Measurements from ENCODE around the gene ABCF2. TPM values are rescaled to one million over a fixed set of nuclear protein-coding genes. Genes with fewer than 3 reads are reported as not detected.

ABCF2 gene
- total RNA-seq, 1 donor from 2014 or later: 85.8 TPM

GRCh38 chr7:151201751-151202150 lies 25.3 kb downstream of the ABCF2 start:
- TF ChIP-seq CTCF (IDR thresholded peaks at IDR 0.05; ENCODE audit: insufficient read depth, low read length, severe bottlenecking): no peak
- peaks cover 2% of the 10 kb centered on the region for H3K27me3 ChIP-seq (ENCODE audit: control insufficient read depth, insufficient read depth, low read length)

DNA sequence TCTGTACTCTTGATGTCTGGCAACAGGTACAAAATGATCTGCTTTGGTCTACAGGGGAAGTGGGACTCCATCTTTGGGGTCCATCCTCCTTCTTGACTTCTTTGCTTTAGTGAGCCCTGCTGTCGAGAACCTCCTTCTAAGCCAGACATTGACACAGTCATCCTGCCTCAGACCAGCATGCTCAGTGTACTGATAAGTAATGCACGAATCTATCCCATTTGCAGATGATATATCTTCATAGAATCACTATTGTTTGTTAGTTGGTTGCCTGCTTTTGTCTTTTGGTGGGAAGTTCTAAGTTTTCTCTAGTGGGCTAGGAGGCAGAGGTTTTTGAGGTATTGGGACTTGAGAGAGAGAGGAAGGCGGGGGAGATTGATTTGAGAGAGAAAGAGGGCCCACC lies 25.7 kb downstream of the ABCF2 start:
- Histone ChIP-seq H3K27me3 (ENCODE audit: control insufficient read depth, insufficient read depth, low read length) (peaks cover 4% of the 10 kb centered on the region), H3K4me3 (ENCODE audit: low read depth, low read length) (no peak overlapping the region), H3K36me3 (ENCODE audit: control insufficient read depth, insufficient read depth, low read length) (no peaks in the 10 kb centered on the region)
- DNase-seq (ENCODE audit: low read depth): no peak
- FAIRE-seq: no peak
- TF ChIP-seq CTCF (IDR thresholded peaks at IDR 0.05; ENCODE audit: insufficient read depth, low read length, severe bottlenecking): no peak

More at GRCh38 chr7:151201751-151202150, 25.3 kb downstream of the ABCF2 start:
- FAIRE-seq (no peak), DNase-seq (ENCODE audit: low read depth) (no peak)
- Histone ChIP-seq H3K4me3 (ENCODE audit: low read depth, low read length) (no peak overlapping the region), H3K36me3 (ENCODE audit: control insufficient read depth, insufficient read depth, low read length) (no peaks in the 10 kb centered on the region)

DNA sequence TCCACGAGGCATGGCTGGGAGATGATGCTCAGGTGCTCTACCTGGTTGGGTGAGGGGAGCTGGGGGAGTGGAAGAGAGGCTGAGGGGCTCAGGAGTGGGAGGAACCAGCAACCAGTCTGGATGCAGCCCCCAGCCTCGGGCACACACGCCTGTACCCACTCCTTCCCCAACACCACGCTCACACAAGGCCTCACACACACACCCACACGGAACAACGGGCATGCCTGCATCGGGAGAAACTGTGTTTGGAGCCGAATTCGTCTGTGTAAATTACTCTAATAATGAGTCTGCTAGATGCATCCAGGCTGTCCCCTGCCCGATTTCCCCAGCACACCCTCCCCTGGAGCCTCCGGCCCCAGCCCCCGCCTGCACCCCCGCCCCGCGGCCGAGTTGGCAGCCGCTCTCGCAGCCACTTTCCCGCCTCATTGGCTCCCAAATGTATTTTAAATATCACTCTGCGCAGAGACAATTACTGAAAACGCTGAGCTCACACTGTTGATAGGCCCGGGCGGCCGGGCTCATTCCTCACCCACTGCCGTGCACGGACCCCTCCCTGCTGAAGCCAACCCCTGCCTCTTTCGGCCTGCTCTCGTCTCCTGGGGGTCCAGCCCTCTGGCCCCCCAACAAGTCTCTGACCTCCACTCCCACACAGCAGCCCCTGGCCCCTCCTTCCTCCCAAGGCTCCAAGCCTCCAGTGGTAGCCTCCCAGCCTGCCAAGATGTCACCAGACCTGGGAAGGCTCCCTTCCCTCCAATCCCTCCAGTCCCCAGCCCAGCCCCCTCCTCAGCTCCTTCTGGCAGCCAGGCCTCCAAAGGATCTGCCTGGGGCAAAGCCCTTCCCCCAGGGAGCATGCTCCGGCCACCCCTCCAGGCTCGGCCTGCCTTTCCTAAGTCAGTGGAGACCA lies 27.8 kb downstream of the ABCF2 start:
- DNase-seq (ENCODE audit: low read depth): no peak
- no peak for FAIRE-seq
- Histone ChIP-seq H3K36me3 (ENCODE audit: control insufficient read depth, insufficient read depth, low read length) (no peaks in the 10 kb centered on the region), H3K27me3 (ENCODE audit: control insufficient read depth, insufficient read depth, low read length) (peaks cover 16% of the 10 kb centered on the region), H3K4me3 (ENCODE audit: low read depth, low read length) (no peak overlapping the region)
- TF ChIP-seq CTCF (IDR thresholded peaks at IDR 0.05; ENCODE audit: insufficient read depth, low read length, severe bottlenecking): no peak

DNA sequence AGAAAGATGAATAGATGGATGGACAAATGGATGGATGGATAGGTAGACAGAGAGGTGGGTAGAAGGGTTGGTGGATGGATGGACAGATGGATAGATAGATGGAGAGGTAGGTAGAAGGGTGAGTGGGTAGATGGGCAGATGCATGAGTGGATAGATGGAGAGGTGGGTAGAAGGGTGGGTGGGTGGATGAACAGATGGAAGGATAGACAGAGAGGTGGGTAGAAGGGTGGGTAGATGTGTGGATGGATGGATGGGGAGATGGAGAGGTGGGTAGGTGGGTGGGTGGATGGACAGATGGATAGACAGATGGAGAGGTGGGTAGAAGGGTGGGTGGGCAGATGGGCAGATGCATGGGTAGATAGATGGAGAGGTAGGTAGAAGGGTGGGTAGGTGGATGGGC lies 29.1 kb downstream of the ABCF2 start:
- Histone ChIP-seq H3K4me3 (ENCODE audit: low read depth, low read length) (no peak overlapping the region), H3K27me3 (ENCODE audit: control insufficient read depth, insufficient read depth, low read length) (peaks cover 16% of the 10 kb centered on the region), H3K36me3 (ENCODE audit: control insufficient read depth, insufficient read depth, low read length) (no peaks in the 10 kb centered on the region)
- FAIRE-seq: no peak
- TF ChIP-seq CTCF (IDR thresholded peaks at IDR 0.05; ENCODE audit: insufficient read depth, low read length, severe bottlenecking): no peak
- no peak for DNase-seq (ENCODE audit: low read depth)

DNA sequence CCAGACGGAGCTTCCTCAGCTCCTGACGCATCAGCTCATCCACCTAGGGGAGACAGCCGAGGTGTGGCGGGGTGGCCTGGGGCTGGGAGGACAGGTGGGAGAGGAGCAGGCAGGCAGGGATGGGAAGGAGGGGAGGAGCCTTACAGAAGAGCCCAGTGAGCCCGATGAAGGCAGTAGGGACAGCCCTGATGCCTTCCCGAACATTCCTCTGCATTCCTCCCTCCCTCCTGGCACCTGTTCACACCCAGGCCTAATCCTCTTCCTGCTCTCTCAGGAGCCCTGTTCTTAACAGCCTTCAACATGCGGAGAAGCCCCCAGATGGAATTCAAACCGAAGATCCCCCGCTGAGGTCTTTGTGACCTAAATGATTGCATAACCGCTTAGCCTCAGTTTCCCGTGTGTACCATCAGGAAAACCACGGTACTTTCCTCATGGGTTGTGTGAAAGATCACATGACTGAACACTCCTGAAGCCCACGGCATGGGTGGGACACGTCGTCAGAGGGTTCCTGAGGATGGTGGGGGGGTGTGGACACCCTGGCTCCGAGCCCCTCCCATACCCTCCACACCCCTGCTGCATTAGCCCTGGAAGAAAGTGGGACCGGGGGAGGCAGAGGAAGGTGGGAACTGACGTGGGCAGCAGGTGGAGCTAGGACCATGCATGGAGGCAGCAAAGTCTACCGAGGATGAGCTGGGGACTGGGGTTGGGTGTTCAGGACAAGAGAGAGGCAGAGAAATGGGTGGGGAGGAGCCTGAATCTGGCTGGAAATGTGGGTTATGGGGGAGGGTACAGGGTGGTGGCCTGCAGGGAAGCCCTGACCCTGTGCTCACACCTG lies 31.2 kb downstream of the ABCF2 start:
- FAIRE-seq (peak; percentile 13), DNase-seq (ENCODE audit: low read depth) (no peak)
- peaks cover 18% of the 10 kb centered on the region for H3K27me3 ChIP-seq (ENCODE audit: control insufficient read depth, insufficient read depth, low read length)
- no peak overlapping the region for H3K4me3 ChIP-seq (ENCODE audit: low read depth, low read length)
- no peaks in the 10 kb centered on the region for H3K36me3 ChIP-seq (ENCODE audit: control insufficient read depth, insufficient read depth, low read length)
- no peak for TF ChIP-seq CTCF (IDR thresholded peaks at IDR 0.05; ENCODE audit: insufficient read depth, low read length, severe bottlenecking)

All from bronchial epithelial cell (primary cell).